ENCODE data around the gene NDUFAF4.

DNA sequence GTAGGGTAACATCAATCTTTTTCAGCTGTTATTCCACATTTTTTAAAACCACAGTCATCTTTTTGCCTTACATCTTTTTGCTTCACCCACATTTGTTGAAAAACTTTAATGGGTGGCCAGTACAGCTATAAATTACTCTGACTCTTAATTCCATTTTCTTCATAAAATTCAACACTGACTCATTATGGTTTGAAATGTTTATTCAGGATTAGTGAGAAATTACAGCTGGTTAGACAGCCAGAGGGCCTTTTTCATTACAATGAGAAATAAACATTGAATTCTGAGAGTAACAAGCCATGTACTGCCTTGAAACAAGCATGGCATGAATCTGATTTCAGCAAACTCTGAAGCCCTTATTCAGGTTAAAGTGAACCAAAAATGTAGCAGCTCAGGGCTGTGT, 19.5 kb downstream of the NDUFAF4 start:
- no peak for TF ChIP-seq CTCF (IDR thresholded peaks at IDR 0.05; ENCODE audit: insufficient read depth, low read depth, low read length)
- no peak for TF ChIP-seq EZH2 (IDR thresholded peaks at IDR 0.05; ENCODE audit: insufficient read depth, low read length)
